WTC11 (cell line): ENCODE measurements around the gene OBSCN. TPM values are rescaled to one million over a fixed set of nuclear protein-coding genes. Genes with fewer than 3 reads are reported as not detected.
"Not testable (repeated sequence)": the region's sequence is repeated elsewhere in the genome, so short reads cannot be mapped to it uniquely, and the experiment has no call there.

ENCODE experiments used
- ATAC-seq: fragments of 200-7000 bp; cut with Tn5 transposase; 2 replicates; pipeline ENCODE4 v1.10.0; 2021; ENCODE audit warnings: mild to moderate bottlenecking, moderate library complexity
- CTCF ChIA-PET: fragments of 300-600 bp; sonication (Branson Sonifier 250); formaldehyde crosslinking; loops from one replicate; lab custom pipeline; 2021; ENCODE audit warnings: antibody characterized with exemption; lab: Charles Lee
- POLR2A ChIA-PET: fragments of 350-600 bp; sonication (Branson Sonifier 250); formaldehyde crosslinking; loops from one replicate; lab custom pipeline; 2021; ENCODE audit warnings: antibody characterized with exemption; lab: Charles Lee
- DNase-seq: peaks from one replicate; pipeline ENCODE4 v3.0.0; 2021; ENCODE audit warnings: low spot score
- H3K27ac Mint-ChIP-seq: 2 replicates; pipeline ENCODE4 v1.8.0; 2021; ENCODE audit warnings: mixed read lengths
- H3K27me3 Mint-ChIP-seq: 2 replicates; pipeline ENCODE4 v1.8.0; 2021; ENCODE audit warnings: low read depth, mild to moderate bottlenecking, moderate library complexity, mixed read lengths
- H3K36me3 Mint-ChIP-seq: 2 replicates; pipeline ENCODE4 v1.8.0; 2021; ENCODE audit warnings: mixed read lengths
- H3K4me1 Mint-ChIP-seq: 2 replicates; pipeline ENCODE4 v1.8.0; 2022; ENCODE audit warnings: mixed read lengths
- H3K4me3 Mint-ChIP-seq: 2 replicates; pipeline ENCODE4 v1.8.0; 2021; ENCODE audit warnings: mild to moderate bottlenecking, moderate library complexity, mixed read lengths
- H3K9me3 Mint-ChIP-seq: 2 replicates; pipeline ENCODE4 v1.8.0; 2021; ENCODE audit warnings: mixed read lengths
- ATF3 ChIP-seq: sonication (generic); formaldehyde crosslinking; conservative IDR thresholded peaks from 2 replicates; pipeline ENCODE4 v1.8.1; 2022; ENCODE audit warnings: mild to moderate bottlenecking, missing genetic modification reagents
- E2F5 ChIP-seq: sonication (generic); formaldehyde crosslinking; IDR thresholded peaks from 2 replicates; pipeline ENCODE4 v1.8.1; 2022; ENCODE audit warnings: mild to moderate bottlenecking, moderate library complexity, missing genetic modification reagents
- ETV6 ChIP-seq: sonication (generic); formaldehyde crosslinking; IDR thresholded peaks from 2 replicates; pipeline ENCODE4 v1.8.1; 2022; ENCODE audit warnings: mild to moderate bottlenecking, missing genetic modification reagents
- FOXP1 ChIP-seq: sonication (generic); formaldehyde crosslinking; IDR thresholded peaks from 2 replicates; pipeline ENCODE4 v1.8.0; 2022; ENCODE audit warnings: missing genetic modification reagents, mild to moderate bottlenecking, moderate library complexity, borderline replicate concordance
- JAZF1 ChIP-seq: fragments of 250-450 bp; sonication (Bioruptor Pico); IDR thresholded peaks from 2 replicates; pipeline ENCODE4 v1.9.0; 2021; ENCODE audit warnings: moderate library complexity, mild to moderate bottlenecking, inconsistent platforms
- MYBL2 ChIP-seq: sonication (generic); formaldehyde crosslinking; IDR thresholded peaks from 2 replicates; pipeline ENCODE4 v1.8.1; 2023; ENCODE audit warnings: mild to moderate bottlenecking, moderate library complexity, missing genetic modification reagents
- OVOL2 ChIP-seq: fragments of 250-450 bp; sonication (Bioruptor Pico); IDR thresholded peaks from 2 replicates; pipeline ENCODE4 v1.9.0; 2021; ENCODE audit warnings: mild to moderate bottlenecking, borderline replicate concordance
- PRDM15 ChIP-seq: sonication (generic); formaldehyde crosslinking; IDR thresholded peaks from 2 replicates; pipeline ENCODE4 v1.8.0; 2022; ENCODE audit warnings: missing genetic modification reagents
- SMAD4 ChIP-seq: sonication (generic); formaldehyde crosslinking; IDR thresholded peaks from 2 replicates; pipeline ENCODE4 v1.8.0; 2022; ENCODE audit warnings: mild to moderate bottlenecking, missing genetic modification reagents
- ZNF121 ChIP-seq: sonication (generic); formaldehyde crosslinking; IDR thresholded peaks from 2 replicates; pipeline ENCODE4 v1.8.0; 2023; ENCODE audit warnings: missing genetic modification reagents
- ZNF232 ChIP-seq: sonication (generic); formaldehyde crosslinking; IDR thresholded peaks from 2 replicates; pipeline ENCODE4 v1.8.0; 2022; ENCODE audit warnings: mild to moderate bottlenecking, missing genetic modification reagents
- ZNF396 ChIP-seq: fragments of 250-450 bp; sonication (Bioruptor Pico); IDR thresholded peaks from 2 replicates; pipeline ENCODE4 v1.8.0; 2021; ENCODE audit warnings: mild to moderate bottlenecking, moderate library complexity, borderline replicate concordance
- total RNA-seq: library from RNA; stranded (reverse); gene quantifications from 3 replicates; pipeline ENCODE4 v1.2.3, GENCODE V29; 2021
- TF ChIP-seq, protein P1 (sequence below): sonication (generic); formaldehyde crosslinking; IDR thresholded peaks from 2 replicates; pipeline ENCODE4 v1.8.1; 2023; ENCODE audit warnings: mild to moderate bottlenecking, missing genetic modification reagents
- TF ChIP-seq, protein P2 (sequence below): sonication (generic); formaldehyde crosslinking; IDR thresholded peaks from 2 replicates; pipeline ENCODE4 v1.8.1; 2023; ENCODE audit warnings: mild to moderate bottlenecking, missing genetic modification reagents, borderline replicate concordance

The OBSCN gene
- total RNA-seq, 1 experiment from 2014 or later: 38.8 TPM

DNA sequence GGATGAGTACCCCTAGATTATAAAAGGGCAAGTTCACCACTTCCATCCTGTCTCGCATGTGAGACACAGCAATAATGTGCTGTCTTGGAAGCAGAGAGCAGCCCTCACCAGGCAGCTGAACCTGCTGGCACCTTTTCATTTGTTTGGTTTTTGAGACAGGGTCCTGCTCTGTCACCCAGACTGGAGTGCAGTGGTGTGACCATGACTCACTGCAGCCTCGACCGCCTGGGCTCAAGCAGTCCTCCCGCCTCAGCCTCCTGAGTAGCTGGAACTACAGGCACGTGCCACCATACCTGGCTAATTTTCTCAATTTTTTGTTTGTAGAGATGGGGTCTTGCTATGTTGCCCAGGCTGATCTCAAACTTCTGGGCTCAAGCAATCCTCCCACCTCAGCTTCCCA is 20.3 kb downstream of the OBSCN start:
- DNase-seq, H3K27ac Mint-ChIP-seq, POLR2A ChIA-PET, H3K4me1 Mint-ChIP-seq, ATAC-seq, H3K27me3 Mint-ChIP-seq, H3K4me3 Mint-ChIP-seq, H3K9me3 Mint-ChIP-seq: not testable (repeated sequence)
- H3K36me3 Mint-ChIP-seq: peaks cover 82% of the 10 kb centered on the region
- CTCF ChIA-PET: interaction anchor here (1.4 kb wide), 1 partner anchor 9 kb away, joined by 8 read pairs; no protein-coding TSS in a partner anchor
- peak; percentile 50; the same call in 1 of the 2 replicates for TF ChIP-seq ZNF121 (CRISPR knock-in tag)

- Mint-ChIP-seq H3K27me3 (no peaks in the 10 kb centered on the region), H3K36me3 (peaks cover 80% of the 10 kb centered on the region), H3K27ac (no peak overlapping the region), H3K4me3 (no peak overlapping the region), H3K9me3 (peaks cover 7% of the 10 kb centered on the region), H3K4me1 (no peaks in the 10 kb centered on the region)
- CTCF ChIA-PET: no interaction called here
- no peak for ATAC-seq
- no peak for DNase-seq
- TF ChIP-seq, protein P1, sequence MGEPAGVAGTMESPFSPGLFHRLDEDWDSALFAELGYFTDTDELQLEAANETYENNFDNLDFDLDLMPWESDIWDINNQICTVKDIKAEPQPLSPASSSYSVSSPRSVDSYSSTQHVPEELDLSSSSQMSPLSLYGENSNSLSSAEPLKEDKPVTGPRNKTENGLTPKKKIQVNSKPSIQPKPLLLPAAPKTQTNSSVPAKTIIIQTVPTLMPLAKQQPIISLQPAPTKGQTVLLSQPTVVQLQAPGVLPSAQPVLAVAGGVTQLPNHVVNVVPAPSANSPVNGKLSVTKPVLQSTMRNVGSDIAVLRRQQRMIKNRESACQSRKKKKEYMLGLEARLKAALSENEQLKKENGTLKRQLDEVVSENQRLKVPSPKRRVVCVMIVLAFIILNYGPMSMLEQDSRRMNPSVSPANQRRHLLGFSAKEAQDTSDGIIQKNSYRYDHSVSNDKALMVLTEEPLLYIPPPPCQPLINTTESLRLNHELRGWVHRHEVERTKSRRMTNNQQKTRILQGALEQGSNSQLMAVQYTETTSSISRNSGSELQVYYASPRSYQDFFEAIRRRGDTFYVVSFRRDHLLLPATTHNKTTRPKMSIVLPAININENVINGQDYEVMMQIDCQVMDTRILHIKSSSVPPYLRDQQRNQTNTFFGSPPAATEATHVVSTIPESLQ (CRISPR knock-in tag): no peak
- TF ChIP-seq ZNF232 (CRISPR knock-in tag): no peak
- no peak for TF ChIP-seq MYBL2
- no peak for TF ChIP-seq JAZF1 (CRISPR knock-in tag)
- no peak for TF ChIP-seq E2F5 (CRISPR knock-in tag)
- TF ChIP-seq ZNF121 (CRISPR knock-in tag): no peak
- TF ChIP-seq FOXP1 (CRISPR knock-in tag): no peak
- no peak for TF ChIP-seq ATF3 (CRISPR knock-in tag)
- TF ChIP-seq SMAD4 (CRISPR knock-in tag): no peak
- TF ChIP-seq OVOL2 (CRISPR knock-in tag): no peak
- TF ChIP-seq, protein P2, sequence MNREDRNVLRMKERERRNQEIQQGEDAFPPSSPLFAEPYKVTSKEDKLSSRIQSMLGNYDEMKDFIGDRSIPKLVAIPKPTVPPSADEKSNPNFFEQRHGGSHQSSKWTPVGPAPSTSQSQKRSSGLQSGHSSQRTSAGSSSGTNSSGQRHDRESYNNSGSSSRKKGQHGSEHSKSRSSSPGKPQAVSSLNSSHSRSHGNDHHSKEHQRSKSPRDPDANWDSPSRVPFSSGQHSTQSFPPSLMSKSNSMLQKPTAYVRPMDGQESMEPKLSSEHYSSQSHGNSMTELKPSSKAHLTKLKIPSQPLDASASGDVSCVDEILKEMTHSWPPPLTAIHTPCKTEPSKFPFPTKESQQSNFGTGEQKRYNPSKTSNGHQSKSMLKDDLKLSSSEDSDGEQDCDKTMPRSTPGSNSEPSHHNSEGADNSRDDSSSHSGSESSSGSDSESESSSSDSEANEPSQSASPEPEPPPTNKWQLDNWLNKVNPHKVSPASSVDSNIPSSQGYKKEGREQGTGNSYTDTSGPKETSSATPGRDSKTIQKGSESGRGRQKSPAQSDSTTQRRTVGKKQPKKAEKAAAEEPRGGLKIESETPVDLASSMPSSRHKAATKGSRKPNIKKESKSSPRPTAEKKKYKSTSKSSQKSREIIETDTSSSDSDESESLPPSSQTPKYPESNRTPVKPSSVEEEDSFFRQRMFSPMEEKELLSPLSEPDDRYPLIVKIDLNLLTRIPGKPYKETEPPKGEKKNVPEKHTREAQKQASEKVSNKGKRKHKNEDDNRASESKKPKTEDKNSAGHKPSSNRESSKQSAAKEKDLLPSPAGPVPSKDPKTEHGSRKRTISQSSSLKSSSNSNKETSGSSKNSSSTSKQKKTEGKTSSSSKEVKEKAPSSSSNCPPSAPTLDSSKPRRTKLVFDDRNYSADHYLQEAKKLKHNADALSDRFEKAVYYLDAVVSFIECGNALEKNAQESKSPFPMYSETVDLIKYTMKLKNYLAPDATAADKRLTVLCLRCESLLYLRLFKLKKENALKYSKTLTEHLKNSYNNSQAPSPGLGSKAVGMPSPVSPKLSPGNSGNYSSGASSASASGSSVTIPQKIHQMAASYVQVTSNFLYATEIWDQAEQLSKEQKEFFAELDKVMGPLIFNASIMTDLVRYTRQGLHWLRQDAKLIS (CRISPR knock-in tag): no peak
- TF ChIP-seq ZNF396 (CRISPR knock-in tag): no peak
- POLR2A ChIA-PET: no interaction called here
These were observed 20.8 kb downstream of the OBSCN start for GRCh38 chr1:228228601-228229074.

- POLR2A ChIA-PET: no interaction called here
- DNase-seq: no peak
- CTCF ChIA-PET: no interaction called here
- H3K9me3 Mint-ChIP-seq: no peaks in the 10 kb centered on the region
- no peak overlapping the region for H3K27ac Mint-ChIP-seq
- H3K36me3 Mint-ChIP-seq: peaks cover 63% of the 10 kb centered on the region
- H3K4me3 Mint-ChIP-seq: no peak overlapping the region
- H3K4me1 Mint-ChIP-seq: no peaks in the 10 kb centered on the region
- ATAC-seq: no peak
- H3K27me3 Mint-ChIP-seq: no peaks in the 10 kb centered on the region
- TF ChIP-seq ETV6 (CRISPR knock-in tag): no peak
- TF ChIP-seq PRDM15 (CRISPR knock-in tag): no peak
- TF ChIP-seq, all 79 proteins: peak for 0
These were observed 23.3 kb downstream of the OBSCN start for GRCh38 chr1:228231189-228231588.
